Caco-2 (cell line): ENCODE results near the gene CD99L2. TPM values are rescaled to one million over a fixed set of nuclear protein-coding genes. Genes with fewer than 3 reads are reported as not detected.

Experiments
- BruUV-seq: library from RNA; stranded (reverse); fragments of 400-500 nt; replicated peaks from 2 replicates; lab custom pipeline; 2021; lab: Mats Ljungman, UMichigan
- CTCF ChIA-PET: fragments of 300-600 bp; sonication (Branson Sonifier 250); formaldehyde crosslinking; loops from one replicate; lab custom pipeline; 2022; ENCODE audit warnings: antibody characterized with exemption; lab: Charles Lee
- POLR2A ChIA-PET: fragments of 300-600 bp; sonication (Branson Sonifier 250); formaldehyde crosslinking; loops from one replicate; lab custom pipeline; 2022; ENCODE audit warnings: antibody characterized with exemption; lab: Charles Lee
- DNase-seq, 2 experiments: peaks; one replicate each; pipeline versions ENCODE4 v3.0.0 to v3.0.0-alpha.2; 2020 to 2022
- H3K27me3 ChIP-seq: replicated peaks from 2 replicates; pipeline ENCODE4 v1.6.0; 2011; ENCODE audit warnings: low read length; ENCODE audit not compliant: control insufficient read depth, insufficient read depth
- H3K36me3 ChIP-seq: 2 replicates; pipeline ENCODE4 v1.5.1; 2011; ENCODE audit warnings: low read length; ENCODE audit not compliant: control insufficient read depth, insufficient read depth
- H3K4me1 ChIP-seq: fragments of 250-450 bp; sonication (Bioruptor Pico); 2 replicates; pipeline ENCODE4 v1.5.1; 2020; ENCODE audit warnings: mild to moderate bottlenecking
- H3K4me3 ChIP-seq: 2 replicates; pipeline ENCODE4 v1.5.1; 2011; ENCODE audit warnings: low read depth, mild to moderate bottlenecking, control low read depth, low read length
- H3K9me3 ChIP-seq: fragments of 250-450 bp; sonication (Bioruptor Pico); 2 replicates; pipeline ENCODE4 v1.5.1; 2020; ENCODE audit warnings: mild to moderate bottlenecking, moderate library complexity
- H3K27ac Mint-ChIP-seq: one replicate; pipeline ENCODE4 v1.8.0; 2022; ENCODE audit warnings: mixed read lengths; ENCODE audit not compliant: unreplicated experiment
- H3K27me3 Mint-ChIP-seq: one replicate; pipeline ENCODE4 v1.8.0; 2022; ENCODE audit warnings: mixed read lengths; ENCODE audit not compliant: insufficient read depth, unreplicated experiment
- H3K36me3 Mint-ChIP-seq: one replicate; pipeline ENCODE4 v1.8.0; 2022; ENCODE audit warnings: mild to moderate bottlenecking, mixed read lengths; ENCODE audit not compliant: insufficient read depth, unreplicated experiment
- H3K4me1 Mint-ChIP-seq: one replicate; pipeline ENCODE4 v1.8.0; 2022; ENCODE audit warnings: low read depth, mixed read lengths; ENCODE audit not compliant: unreplicated experiment
- H3K4me3 Mint-ChIP-seq: one replicate; pipeline ENCODE4 v1.8.0; 2022; ENCODE audit warnings: mild to moderate bottlenecking, moderate library complexity, mixed read lengths; ENCODE audit not compliant: unreplicated experiment
- H3K9me3 Mint-ChIP-seq: one replicate; pipeline ENCODE4 v1.8.0; 2022; ENCODE audit warnings: mixed read lengths; ENCODE audit not compliant: unreplicated experiment
- intact Hi-C: fragments of 100-400 bp; cut with micrococcal nuclease; formaldehyde crosslinking; loops from one replicate; pipeline ENCODE4 v1.10.0; 2022; ENCODE audit not compliant: unreplicated experiment
- total RNA-seq: library from RNA; stranded (reverse); gene quantifications from 2 replicates; pipeline ENCODE4 v1.2.3, GENCODE V29; 2022
- TF ChIP-seq, protein P1 (sequence below), 2 experiments: fragments of 200-600 bp in 1 of 2; IDR thresholded peaks; 1 replicate in 1 of 2; 2 replicates in 1 of 2; pipeline versions ENCODE4 v1.5.1 to v1.8.0; 2011 to 2022; ENCODE audit warnings: antibody characterized with exemption in 1 of 2, control low read depth in 1 of 2, inconsistent platforms in 1 of 2, low read depth in 1 of 2, low read length in 1 of 2, mild to moderate bottlenecking in 1 of 2, moderate library complexity in 1 of 2; ENCODE audit not compliant: insufficient read depth in 1 of 2, severe bottlenecking in 1 of 2, unreplicated experiment in 1 of 2

CD99L2 gene
- total RNA-seq, 1 experiment from 2014 or later: 8.6 TPM

GRCh38 chrX:150729956-150730355 is 168.5 kb downstream of the CD99L2 start:
- H3K27ac Mint-ChIP-seq: no peak overlapping the region

DNA sequence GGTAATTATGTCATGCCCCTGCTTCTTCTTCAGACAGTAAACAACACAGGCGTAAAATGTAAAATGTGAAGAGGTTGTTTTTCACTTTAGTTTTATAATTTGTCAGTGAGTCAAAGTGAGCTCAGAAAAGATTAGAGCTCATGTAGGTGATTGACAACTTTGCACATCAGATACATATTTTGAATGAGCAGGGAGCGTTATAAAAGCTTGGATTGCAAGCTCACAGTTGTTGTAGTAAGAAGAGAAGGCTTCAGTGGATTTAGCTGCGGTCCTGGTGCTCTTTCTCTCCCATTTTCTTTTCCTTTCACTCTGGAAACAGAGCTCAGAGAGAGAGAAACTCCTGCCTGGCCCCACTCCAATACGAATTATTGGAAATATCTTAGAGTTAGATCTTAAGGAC is 178.8 kb downstream of the CD99L2 start:
- TF ChIP-seq, protein P1, sequence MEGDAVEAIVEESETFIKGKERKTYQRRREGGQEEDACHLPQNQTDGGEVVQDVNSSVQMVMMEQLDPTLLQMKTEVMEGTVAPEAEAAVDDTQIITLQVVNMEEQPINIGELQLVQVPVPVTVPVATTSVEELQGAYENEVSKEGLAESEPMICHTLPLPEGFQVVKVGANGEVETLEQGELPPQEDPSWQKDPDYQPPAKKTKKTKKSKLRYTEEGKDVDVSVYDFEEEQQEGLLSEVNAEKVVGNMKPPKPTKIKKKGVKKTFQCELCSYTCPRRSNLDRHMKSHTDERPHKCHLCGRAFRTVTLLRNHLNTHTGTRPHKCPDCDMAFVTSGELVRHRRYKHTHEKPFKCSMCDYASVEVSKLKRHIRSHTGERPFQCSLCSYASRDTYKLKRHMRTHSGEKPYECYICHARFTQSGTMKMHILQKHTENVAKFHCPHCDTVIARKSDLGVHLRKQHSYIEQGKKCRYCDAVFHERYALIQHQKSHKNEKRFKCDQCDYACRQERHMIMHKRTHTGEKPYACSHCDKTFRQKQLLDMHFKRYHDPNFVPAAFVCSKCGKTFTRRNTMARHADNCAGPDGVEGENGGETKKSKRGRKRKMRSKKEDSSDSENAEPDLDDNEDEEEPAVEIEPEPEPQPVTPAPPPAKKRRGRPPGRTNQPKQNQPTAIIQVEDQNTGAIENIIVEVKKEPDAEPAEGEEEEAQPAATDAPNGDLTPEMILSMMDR (IDR thresholded peaks at IDR 0.05; ENCODE audit: insufficient read depth in 1 of 2, low read depth in 1 of 2, low read length in 1 of 2, severe bottlenecking in 1 of 2, unreplicated experiment in 1 of 2): no peak
- Histone ChIP-seq H3K4me1 (no peaks in the 10 kb centered on the region), H3K36me3 (no peaks in the 10 kb centered on the region), H3K27me3 (no peaks in the 10 kb centered on the region), H3K9me3 (no peaks in the 10 kb centered on the region), H3K4me3 (no peak overlapping the region)
- H3K27me3 Mint-ChIP-seq: no peaks in the 10 kb centered on the region
- intact Hi-C loops: no loop called here
- DNase-seq: no peak
- H3K4me1 Mint-ChIP-seq: no peaks in the 10 kb centered on the region
- POLR2A ChIA-PET: no interaction called here
- H3K9me3 Mint-ChIP-seq: no peaks in the 10 kb centered on the region
- CTCF ChIA-PET: interaction anchor here (1.1 kb wide), 1 partner anchor 36 kb away, joined by 5 read pairs; no protein-coding TSS in a partner anchor
- H3K4me3 Mint-ChIP-seq: no peak overlapping the region
- BruUV-seq: no TSS peak
- H3K27ac Mint-ChIP-seq: no peak overlapping the region
- H3K36me3 Mint-ChIP-seq: no peaks in the 10 kb centered on the region

More at GRCh38 chrX:150729956-150730355, 168.5 kb downstream of the CD99L2 start:
- no peaks in the 10 kb centered on the region for H3K9me3 ChIP-seq
- no peaks in the 10 kb centered on the region for H3K36me3 ChIP-seq
- no TSS peak for BruUV-seq
- no peaks in the 10 kb centered on the region for H3K4me1 ChIP-seq
- intact Hi-C loops: no loop called here
- Mint-ChIP-seq H3K27me3 (no peaks in the 10 kb centered on the region), H3K4me1 (no peaks in the 10 kb centered on the region), H3K4me3 (no peak overlapping the region), H3K36me3 (peaks cover 18% of the 10 kb centered on the region), H3K9me3 (no peaks in the 10 kb centered on the region)
- DNase-seq: no peak
- TF ChIP-seq, protein P1 (IDR thresholded peaks at IDR 0.05; ENCODE audit: insufficient read depth in 1 of 2, low read depth in 1 of 2, low read length in 1 of 2, severe bottlenecking in 1 of 2, unreplicated experiment in 1 of 2): no peak
- H3K4me3 ChIP-seq: no peak overlapping the region
- H3K27me3 ChIP-seq: no peaks in the 10 kb centered on the region
- POLR2A ChIA-PET: no interaction called here
- CTCF ChIA-PET: no interaction called here

Other genes starting within 250 kb of the CD99L2 start
- 23.9 and 25.4 TPM in 2 replicates for gene MTMR1, start 205.3 kb downstream of the CD99L2 start, total RNA-seq
- 90.3 and 115 TPM in 2 replicates for gene HMGB3, start 84.7 kb upstream of the CD99L2 start, total RNA-seq